Endothelial cell of umbilical vein (primary cell): ENCODE measurements around the gene CPEB1. TPM values are rescaled to one million over a fixed set of nuclear protein-coding genes. Genes with fewer than 3 reads are reported as not detected.

Experiments
- BruUV-seq: library from RNA; stranded (reverse); fragments of 400-500 nt; replicated peaks from 2 replicates; lab custom pipeline; 2021; lab: Mats Ljungman, UMichigan
- CTCF ChIA-PET: fragments of 300-600, 350-600 bp; sonication (Branson Sonifier 250); formaldehyde crosslinking; loops from one replicate; lab custom pipeline; 2021; ENCODE audit warnings: antibody characterized with exemption, inconsistent platforms; lab: Charles Lee
- POLR2A ChIA-PET: fragments of 300-600, 350-600 bp; sonication (Branson Sonifier 250); formaldehyde crosslinking; loops from one replicate; lab custom pipeline; 2021; ENCODE audit warnings: antibody characterized with exemption, inconsistent platforms; lab: Charles Lee
- DNase-seq: peaks from one replicate; pipeline ENCODE4 v3.0.0-alpha.2; 2011; ENCODE audit warnings: low read depth, low spot score
- FAIRE-seq: peaks from 2 replicates; lab custom pipeline; 2011; peaks lifted over from hg19 to GRCh38; lab: Jason Lieb, UNC
- H2AFZ ChIP-seq: 2 replicates; pipeline ENCODE4 v1.6.0; 2012; ENCODE audit warnings: low read depth, low read length, control low read depth, inconsistent platforms
- H3K27ac ChIP-seq: 2 replicates; pipeline ENCODE4 v1.5.1; 2011; ENCODE audit warnings: low read depth, mild to moderate bottlenecking, control low read depth, low read length, moderate library complexity; ENCODE audit not compliant: insufficient read depth
- H3K27me3 ChIP-seq, 2 experiments: 2 replicates each; pipeline versions ENCODE4 v1.6.0 to v1.6.1; 2011; ENCODE audit warnings: low read length in 2 of 2, mixed read lengths in 1 of 2; ENCODE audit not compliant: control insufficient read depth in 2 of 2, insufficient read depth in 2 of 2
- H3K36me3 ChIP-seq, 2 experiments: 2 replicates in 1 of 2; 3 replicates in 1 of 2; pipeline ENCODE4 v1.5.1; 2011; ENCODE audit warnings: low read length in 2 of 2, mild to moderate bottlenecking in 1 of 2, moderate library complexity in 1 of 2; ENCODE audit not compliant: control insufficient read depth in 2 of 2, insufficient read depth in 2 of 2; ENCODE audit errors: extremely low read depth in 1 of 2
- H3K4me1 ChIP-seq: 3 replicates; pipeline ENCODE4 v1.5.1; 2011; ENCODE audit warnings: mild to moderate bottlenecking, low read length; ENCODE audit not compliant: control insufficient read depth, insufficient read depth; ENCODE audit errors: extremely low read depth
- H3K4me2 ChIP-seq: 2 replicates; pipeline ENCODE4 v1.6.1; 2011; ENCODE audit warnings: low read length, control low read depth, mixed read lengths; ENCODE audit not compliant: insufficient read depth
- H3K4me3 ChIP-seq, 3 experiments: fragments of 200-600 bp in 1 of 3; sonication (generic), shearing (Covaris generic) in 1 of 3; replicated peaks in 1 of 3; 2 replicates each; pipeline ENCODE4 v1.5.1; 2011 to 2016; ENCODE audit warnings: control low read depth in 3 of 3, low read length in 3 of 3, mild to moderate bottlenecking in 2 of 3, inconsistent platforms in 1 of 3, low read depth in 1 of 3, moderate library complexity in 1 of 3; ENCODE audit not compliant: insufficient read depth in 1 of 3
- H3K79me2 ChIP-seq: 2 replicates; pipeline ENCODE4 v1.6.0; 2012; ENCODE audit warnings: low read length, inconsistent platforms; ENCODE audit not compliant: control insufficient read depth, insufficient read depth
- H3K9ac ChIP-seq: replicated peaks from 2 replicates; pipeline ENCODE3; 2011; ENCODE audit warnings: low read length, control low read depth; ENCODE audit not compliant: insufficient read depth; ENCODE audit errors: extremely low read depth
- H3K9me1 ChIP-seq: replicated peaks from 3 replicates; pipeline ENCODE4 v1.6.0; 2011; ENCODE audit warnings: mild to moderate bottlenecking, low read length; ENCODE audit not compliant: control insufficient read depth, insufficient read depth; ENCODE audit errors: extremely low read depth
- H3K9me3 ChIP-seq: replicated peaks from 2 replicates; pipeline ENCODE4 v1.5.1; 2012; ENCODE audit warnings: low read length, inconsistent platforms; ENCODE audit not compliant: control insufficient read depth, insufficient read depth
- H4K20me1 ChIP-seq: replicated peaks from 2 replicates; pipeline ENCODE3; 2011; ENCODE audit warnings: mild to moderate bottlenecking, low read length; ENCODE audit not compliant: control insufficient read depth, insufficient read depth; ENCODE audit errors: extremely low read depth
- EZH2 ChIP-seq: IDR thresholded peaks from 2 replicates; pipeline ENCODE4 v1.6.1; 2012; ENCODE audit warnings: borderline replicate concordance, low read depth, mild to moderate bottlenecking, moderate library complexity, low read length, inconsistent platforms; ENCODE audit not compliant: severe bottlenecking
- JUN ChIP-seq: IDR thresholded peaks from 2 replicates; pipeline ENCODE4 v1.6.1; 2011; ENCODE audit warnings: borderline replicate concordance, low read depth; ENCODE audit not compliant: insufficient read length, insufficient read depth
- MYC ChIP-seq: IDR thresholded peaks from one replicate; pipeline ENCODE4 v1.6.1; 2011; ENCODE audit warnings: mild to moderate bottlenecking, low read depth, low read length
- POLR2A ChIP-seq: IDR thresholded peaks from 2 replicates; pipeline ENCODE4 v1.6.1; 2012; ENCODE audit warnings: low read depth, mild to moderate bottlenecking, control low read depth, low read length
- POLR2AphosphoS5 ChIP-seq: IDR thresholded peaks from 2 replicates; pipeline ENCODE4 v1.6.1; 2012; ENCODE audit warnings: low read depth, mild to moderate bottlenecking, control low read depth, low read length, moderate library complexity; ENCODE audit not compliant: insufficient read depth
- dilution Hi-C: fragments of 300-500 bp; cut with MboI; formaldehyde crosslinking; loops from one replicate; pipeline ENCODE4 v1.15.0; 2019; ENCODE audit warnings: low sequenced_read_pairs; ENCODE audit not compliant: extremely low pct_ligation_motif_present
- intact Hi-C: fragments of 100-400 bp; cut with micrococcal nuclease; formaldehyde crosslinking; loops from one replicate; pipeline ENCODE4 v1.10.0; 2022
- polyA plus RNA-seq, 4 experiments: library from polyadenylated mRNA; depleted of rRNA in 3 of 4; stranded (reverse) in 3 of 4; unstranded in 1 of 4; fragments of >200 nt; gene quantifications; 2 replicates each; pipeline versions ENCODE4 v1.2.1 to v1.2.3, GENCODE V29; 2011 to 2012; ENCODE audit warnings: missing spikeins in 1 of 4
- total RNA-seq: library from RNA; stranded (reverse); gene quantifications from 2 replicates; pipeline ENCODE4 v1.2.3, GENCODE V29; 2021
- TF ChIP-seq, protein P1 (sequence below): IDR thresholded peaks from 2 replicates; pipeline ENCODE4 v1.6.1; 2011; ENCODE audit not compliant: insufficient read depth, insufficient read length
- TF ChIP-seq, protein P2 (sequence below), 2 donors: IDR thresholded peaks; 1 replicate in 1 of 2; 2 replicates in 1 of 2; pipeline ENCODE4 v1.5.1; 2011; ENCODE audit warnings: low read length in 2 of 2, mild to moderate bottlenecking in 2 of 2, moderate library complexity in 2 of 2, control low read depth in 1 of 2, inconsistent platforms in 1 of 2, low read depth in 1 of 2; ENCODE audit not compliant: insufficient read depth in 1 of 2; ENCODE audit errors: extremely low read depth in 1 of 2

The CPEB1 gene
- total and polyA plus RNA-seq, 2 donors (not counting 3 experiments of a cell fraction or from before 2014, with no cell fraction given), result not detected

DNA sequence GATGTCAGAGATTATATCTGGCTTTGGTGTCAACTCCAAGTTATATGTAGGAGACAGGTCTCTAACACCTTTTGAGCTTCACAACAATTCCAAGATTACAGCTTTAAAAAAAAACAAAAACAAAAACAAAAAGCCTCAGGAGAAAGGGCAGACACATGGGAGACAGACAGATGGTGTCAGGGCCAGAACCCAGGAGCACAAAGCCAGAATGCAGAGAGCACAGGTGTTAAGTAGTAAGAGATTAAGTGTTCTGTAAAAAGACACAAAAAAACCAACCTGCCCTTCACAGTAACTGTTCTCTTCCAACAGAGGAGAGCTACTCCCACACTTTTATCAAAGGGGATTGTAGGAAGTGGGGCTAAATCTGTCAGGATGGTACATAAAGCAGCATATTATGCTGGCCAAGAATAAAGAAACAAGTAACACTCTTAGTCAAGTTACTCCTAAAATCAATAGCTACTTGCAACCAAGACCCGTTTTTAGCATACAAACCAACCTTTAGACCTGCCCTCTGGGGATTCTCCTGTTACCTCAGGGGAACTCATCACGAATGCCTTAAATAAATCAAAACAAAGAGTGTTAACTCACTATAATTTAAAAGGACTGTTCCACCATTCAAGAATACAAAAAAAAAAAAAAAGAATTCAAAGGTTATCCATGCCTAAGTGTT is 5.9 kb downstream of the CPEB1 start:
- BruUV-seq, result no TSS peak
- Histone ChIP-seq H3K27ac (no peak overlapping the region), H3K4me2 (no peak overlapping the region), H3K36me3 (no peaks in the 10 kb centered on the region), H3K9ac (no peak overlapping the region), H3K27me3 (peaks cover 28 to 37% of the 10 kb centered on the region in 2 experiments), H2AFZ (no peak overlapping the region), H3K9me3 (no peaks in the 10 kb centered on the region), H3K4me3 (no peak overlapping the region), H3K79me2 (no peaks in the 10 kb centered on the region), H3K4me1 (no peaks in the 10 kb centered on the region), H3K9me1 (no peaks in the 10 kb centered on the region), H4K20me1 (peaks cover 2% of the 10 kb centered on the region)
- TF ChIP-seq POLR2AphosphoS5 (no peak), POLR2A (no peak), MYC (no peak), JUN (no peak), EZH2 (no peak)
- TF ChIP-seq, protein P1, sequence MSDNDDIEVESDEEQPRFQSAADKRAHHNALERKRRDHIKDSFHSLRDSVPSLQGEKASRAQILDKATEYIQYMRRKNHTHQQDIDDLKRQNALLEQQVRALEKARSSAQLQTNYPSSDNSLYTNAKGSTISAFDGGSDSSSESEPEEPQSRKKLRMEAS, result no peak
- TF ChIP-seq, protein P2, sequence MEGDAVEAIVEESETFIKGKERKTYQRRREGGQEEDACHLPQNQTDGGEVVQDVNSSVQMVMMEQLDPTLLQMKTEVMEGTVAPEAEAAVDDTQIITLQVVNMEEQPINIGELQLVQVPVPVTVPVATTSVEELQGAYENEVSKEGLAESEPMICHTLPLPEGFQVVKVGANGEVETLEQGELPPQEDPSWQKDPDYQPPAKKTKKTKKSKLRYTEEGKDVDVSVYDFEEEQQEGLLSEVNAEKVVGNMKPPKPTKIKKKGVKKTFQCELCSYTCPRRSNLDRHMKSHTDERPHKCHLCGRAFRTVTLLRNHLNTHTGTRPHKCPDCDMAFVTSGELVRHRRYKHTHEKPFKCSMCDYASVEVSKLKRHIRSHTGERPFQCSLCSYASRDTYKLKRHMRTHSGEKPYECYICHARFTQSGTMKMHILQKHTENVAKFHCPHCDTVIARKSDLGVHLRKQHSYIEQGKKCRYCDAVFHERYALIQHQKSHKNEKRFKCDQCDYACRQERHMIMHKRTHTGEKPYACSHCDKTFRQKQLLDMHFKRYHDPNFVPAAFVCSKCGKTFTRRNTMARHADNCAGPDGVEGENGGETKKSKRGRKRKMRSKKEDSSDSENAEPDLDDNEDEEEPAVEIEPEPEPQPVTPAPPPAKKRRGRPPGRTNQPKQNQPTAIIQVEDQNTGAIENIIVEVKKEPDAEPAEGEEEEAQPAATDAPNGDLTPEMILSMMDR (IDR thresholded peaks at IDR 0.05; ENCODE audit: extremely low read depth in 1 of 2, insufficient read depth in 1 of 2, low read depth in 1 of 2, low read length in 2 of 2), result no peak
- intact Hi-C loops (no loop called here), dilution Hi-C loops (no loop called here)
- ChIA-PET POLR2A (no interaction called here), CTCF (interaction anchor here (1.0 kb wide), 1 partner anchor 17 kb away, joined by 3 read pairs; no protein-coding TSS in a partner anchor)
- no peak for FAIRE-seq
- DNase-seq, result no peak
